ENCODE results near the gene SEZ6L2. TPM values are rescaled to one million over a fixed set of nuclear protein-coding genes. Genes with fewer than 3 reads are reported as not detected.
"Not testable (repeated sequence)": the region's sequence is repeated elsewhere in the genome, so short reads cannot be mapped to it uniquely, and the experiment has no call there.

Gene SEZ6L2
- total RNA-seq, 1 experiment from 2014 or later: 68.9 TPM

DNA sequence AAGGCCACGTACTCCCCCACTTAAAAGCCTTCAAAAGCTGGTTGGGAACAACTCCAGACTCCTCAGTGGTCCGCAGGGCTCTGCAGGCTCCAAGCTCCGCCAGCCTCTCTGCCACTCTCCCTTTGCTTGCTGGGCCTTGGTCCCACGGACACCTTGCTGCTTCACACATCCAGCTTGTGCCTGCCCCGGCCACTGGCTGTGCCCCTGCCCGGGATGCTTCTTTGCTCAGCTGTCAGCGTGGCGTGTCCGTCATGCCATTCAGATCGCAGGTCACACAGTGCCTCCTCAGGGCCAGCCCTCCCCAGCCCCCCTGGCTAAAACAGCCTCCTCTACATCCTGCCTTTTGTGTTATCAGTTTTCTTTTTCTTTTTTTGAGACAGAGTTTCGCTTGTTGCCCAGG lies 12.7 kb upstream of the SEZ6L2 start:
- intact Hi-C loops (cut with micrococcal nuclease; ENCODE audit: unreplicated experiment): no loop called here
- no peaks in the 10 kb centered on the region for H3K27me3 Mint-ChIP-seq (ENCODE audit: unreplicated experiment)
- no TSS peak for BruUV-seq (replicated peaks)
- no peak for DNase-seq
- peaks cover 91% of the 10 kb centered on the region for H3K36me3 Mint-ChIP-seq (ENCODE audit: insufficient read depth, unreplicated experiment)
- H3K4me1 Mint-ChIP-seq (ENCODE audit: low read depth, unreplicated experiment): peaks cover 42% of the 10 kb centered on the region
- peak overlapping the region; percentile 38 for H3K27ac Mint-ChIP-seq (ENCODE audit: unreplicated experiment)
- H3K4me3 Mint-ChIP-seq (ENCODE audit: low read depth, unreplicated experiment): no peak overlapping the region
- H3K9me3 Mint-ChIP-seq (ENCODE audit: low read depth, unreplicated experiment): no peaks in the 10 kb centered on the region
- TF ChIP-seq, protein P1, sequence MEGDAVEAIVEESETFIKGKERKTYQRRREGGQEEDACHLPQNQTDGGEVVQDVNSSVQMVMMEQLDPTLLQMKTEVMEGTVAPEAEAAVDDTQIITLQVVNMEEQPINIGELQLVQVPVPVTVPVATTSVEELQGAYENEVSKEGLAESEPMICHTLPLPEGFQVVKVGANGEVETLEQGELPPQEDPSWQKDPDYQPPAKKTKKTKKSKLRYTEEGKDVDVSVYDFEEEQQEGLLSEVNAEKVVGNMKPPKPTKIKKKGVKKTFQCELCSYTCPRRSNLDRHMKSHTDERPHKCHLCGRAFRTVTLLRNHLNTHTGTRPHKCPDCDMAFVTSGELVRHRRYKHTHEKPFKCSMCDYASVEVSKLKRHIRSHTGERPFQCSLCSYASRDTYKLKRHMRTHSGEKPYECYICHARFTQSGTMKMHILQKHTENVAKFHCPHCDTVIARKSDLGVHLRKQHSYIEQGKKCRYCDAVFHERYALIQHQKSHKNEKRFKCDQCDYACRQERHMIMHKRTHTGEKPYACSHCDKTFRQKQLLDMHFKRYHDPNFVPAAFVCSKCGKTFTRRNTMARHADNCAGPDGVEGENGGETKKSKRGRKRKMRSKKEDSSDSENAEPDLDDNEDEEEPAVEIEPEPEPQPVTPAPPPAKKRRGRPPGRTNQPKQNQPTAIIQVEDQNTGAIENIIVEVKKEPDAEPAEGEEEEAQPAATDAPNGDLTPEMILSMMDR (IDR thresholded peaks at IDR 0.05; ENCODE audit: unreplicated experiment): no peak
- CTCF ChIA-PET: interaction anchor here (0.6 kb wide), 1 partner anchor 52 kb away, joined by 4 read pairs; no protein-coding TSS in a partner anchor

DNA sequence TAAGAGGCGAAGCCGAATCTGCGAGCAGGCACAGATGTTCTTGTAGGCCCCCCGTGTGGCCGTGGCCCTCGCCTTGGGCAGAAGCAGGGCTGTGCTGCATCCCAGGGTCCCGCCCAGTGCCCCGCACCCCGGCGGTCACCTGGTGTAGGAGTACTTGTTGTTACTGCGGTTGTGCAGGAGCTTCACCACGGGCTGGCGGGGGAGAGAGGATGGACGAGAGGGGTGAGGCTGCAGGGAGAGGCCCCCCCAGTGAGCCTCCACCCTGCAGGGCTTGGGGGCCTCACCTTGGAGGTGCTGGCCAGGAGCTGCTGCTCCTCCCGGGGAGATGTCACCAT lies 12.3 kb upstream of the SEZ6L2 start:
- no TSS peak for BruUV-seq (replicated peaks)
- DNase-seq: no peak
- TF ChIP-seq, protein P1 (IDR thresholded peaks at IDR 0.05; ENCODE audit: unreplicated experiment): no peak
- Mint-ChIP-seq H3K4me3 (ENCODE audit: low read depth, unreplicated experiment) (no peak overlapping the region), H3K4me1 (ENCODE audit: low read depth, unreplicated experiment) (peaks cover 38% of the 10 kb centered on the region), H3K27me3 (ENCODE audit: unreplicated experiment) (no peaks in the 10 kb centered on the region), H3K36me3 (ENCODE audit: insufficient read depth, unreplicated experiment) (peaks cover 91% of the 10 kb centered on the region), H3K27ac (ENCODE audit: unreplicated experiment) (peak overlapping the region; percentile 39), H3K9me3 (ENCODE audit: low read depth, unreplicated experiment) (no peaks in the 10 kb centered on the region)
- intact Hi-C loops (cut with micrococcal nuclease; ENCODE audit: unreplicated experiment): no loop called here
- CTCF ChIA-PET: interaction anchor here (0.6 kb wide), 1 partner anchor 52 kb away, joined by 4 read pairs; no protein-coding TSS in a partner anchor

DNA sequence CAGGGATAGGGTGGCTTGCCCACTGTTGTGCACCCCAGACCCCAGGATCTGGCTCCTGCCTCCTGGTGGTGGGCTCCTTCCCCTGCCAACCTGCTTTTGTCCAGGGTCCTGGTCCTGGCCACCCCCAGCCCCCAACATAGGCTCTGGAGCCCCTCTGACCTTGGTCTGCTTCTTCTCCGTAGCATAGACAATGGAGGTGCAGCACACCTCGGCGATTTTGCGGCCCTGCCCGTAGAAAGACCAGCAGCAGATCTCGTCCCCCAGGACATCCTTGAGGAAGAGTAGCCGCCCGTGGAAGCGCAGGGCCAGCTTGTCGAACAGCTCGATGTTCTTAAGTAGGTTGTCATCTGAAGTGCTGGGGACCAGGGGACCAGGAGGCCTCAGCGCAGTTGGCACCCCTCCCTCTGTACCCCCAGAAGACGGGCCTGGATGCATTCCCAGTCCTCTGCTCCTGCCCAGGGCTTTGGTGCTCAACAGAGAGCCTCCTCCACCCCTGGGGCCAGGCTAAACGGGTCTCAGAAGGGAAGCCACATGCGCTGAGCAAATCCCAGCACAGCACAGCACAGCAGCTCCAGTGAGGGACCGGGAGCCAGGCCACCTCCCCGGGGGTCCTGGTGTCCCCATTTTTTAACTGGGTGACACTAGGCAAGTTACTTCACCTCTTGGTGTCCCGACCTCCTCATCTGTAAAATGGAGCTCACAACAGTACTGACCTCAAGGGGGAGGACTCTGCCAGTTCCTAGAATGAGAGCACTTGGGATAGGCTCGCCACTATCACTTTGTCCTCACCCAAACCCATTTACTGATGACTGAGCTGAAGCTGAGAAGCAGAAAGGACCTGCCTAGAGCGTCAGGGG lies 11.7 kb upstream of the SEZ6L2 start:
- intact Hi-C loops (cut with micrococcal nuclease; ENCODE audit: unreplicated experiment): no loop called here

DNA sequence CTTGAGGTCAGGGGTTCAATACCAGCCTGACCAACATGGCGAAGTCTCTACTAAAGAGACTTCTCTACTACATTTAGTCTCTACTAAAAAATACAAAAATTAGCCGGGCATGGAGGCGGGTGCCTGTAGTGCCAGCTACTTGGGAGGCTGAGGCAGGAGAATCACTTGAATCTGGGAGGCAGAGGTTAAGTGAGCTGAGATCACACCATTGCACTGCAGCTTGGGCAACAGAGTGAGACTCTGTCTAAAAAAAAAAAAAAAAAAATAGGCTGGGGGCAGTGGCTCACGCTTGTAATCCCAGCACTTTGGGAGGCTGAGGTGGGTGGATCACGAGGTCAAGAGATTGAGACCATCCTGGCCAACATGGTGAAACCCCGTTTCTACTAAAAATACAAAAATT lies 10.5 kb upstream of the SEZ6L2 start:
- not testable (repeated sequence) for H3K27ac Mint-ChIP-seq (ENCODE audit: unreplicated experiment)

More for the DNA sequence above, 11.7 kb upstream of the SEZ6L2 start:
- TF ChIP-seq, protein P1 (IDR thresholded peaks at IDR 0.05; ENCODE audit: unreplicated experiment): no peak
- H3K4me1 Mint-ChIP-seq (ENCODE audit: low read depth, unreplicated experiment): peaks cover 32% of the 10 kb centered on the region
- no peaks in the 10 kb centered on the region for H3K9me3 Mint-ChIP-seq (ENCODE audit: low read depth, unreplicated experiment)
- peaks cover 91% of the 10 kb centered on the region for H3K36me3 Mint-ChIP-seq (ENCODE audit: insufficient read depth, unreplicated experiment)
- H3K27me3 Mint-ChIP-seq (ENCODE audit: unreplicated experiment): no peaks in the 10 kb centered on the region
- DNase-seq: no peak
- H3K4me3 Mint-ChIP-seq (ENCODE audit: low read depth, unreplicated experiment): no peak overlapping the region
- CTCF ChIA-PET: interaction anchor here (1.3 kb wide), 1 partner anchor 10 kb away, joined by 3 read pairs; no protein-coding TSS in a partner anchor
- no TSS peak for BruUV-seq (replicated peaks)
- H3K27ac Mint-ChIP-seq (ENCODE audit: unreplicated experiment): peak overlapping the region; percentile 39

More for the DNA sequence above, 10.5 kb upstream of the SEZ6L2 start:
- peaks cover 91% of the 10 kb centered on the region for H3K36me3 Mint-ChIP-seq (ENCODE audit: insufficient read depth, unreplicated experiment)
- BruUV-seq (replicated peaks); H3K9me3 Mint-ChIP-seq (ENCODE audit: low read depth, unreplicated experiment); DNase-seq; H3K4me3 Mint-ChIP-seq (ENCODE audit: low read depth, unreplicated experiment); H3K27me3 Mint-ChIP-seq (ENCODE audit: unreplicated experiment): not testable (repeated sequence)
- peaks cover 20% of the 10 kb centered on the region for H3K4me1 Mint-ChIP-seq (ENCODE audit: low read depth, unreplicated experiment)
- CTCF ChIA-PET: interaction anchor here (0.7 to 1.3 kb wide), 3 partner anchors 8 to 195 kb away, joined by 3 read pairs; partner anchors contain the start of gene SEZ6L2
- intact Hi-C loops (cut with micrococcal nuclease; ENCODE audit: unreplicated experiment): loop anchor here (10.0 kb wide), 1 partner anchor 85 kb away; the partner anchor contains the start of gene MVP

Data from Calu3 (cell line).